GM18499 (cell line): ENCODE results near the gene FBXL17.

Experiments
- ATAC-seq: cut with Tn5 transposase; IDR thresholded peaks from one replicate; pipeline ENCODE4 v1.9.1; 2021; ENCODE audit warnings: moderate number of reproducible peaks; ENCODE audit not compliant: insufficient read depth, unreplicated experiment

FBXL17 gene

GRCh38 chr5:107968406-107968843, 413.5 kb downstream of the FBXL17 start:
- no peak for ATAC-seq

GRCh38 chr5:107966201-107966600, 415.7 kb downstream of the FBXL17 start:
- ATAC-seq: no peak

GRCh38 chr5:107964722-107965121, 417.2 kb downstream of the FBXL17 start:
- no peak for ATAC-seq

- ATAC-seq: no peak
Observed at GRCh38 chr5:107959573-107960279, 422.2 kb downstream of the FBXL17 start.

GRCh38 chr5:107958861-107959260, 423.0 kb downstream of the FBXL17 start:
- no peak for ATAC-seq

- ATAC-seq: no peak
Observed at GRCh38 chr5:107958432-107958831, 423.5 kb downstream of the FBXL17 start.

GRCh38 chr5:107957051-107957450, 424.8 kb downstream of the FBXL17 start:
- no peak for ATAC-seq

GRCh38 chr5:107955321-107955720, 426.6 kb downstream of the FBXL17 start:
- ATAC-seq: no peak

- no peak for ATAC-seq
Observed at GRCh38 chr5:107954254-107954653, 427.6 kb downstream of the FBXL17 start.

GRCh38 chr5:107952450-107952849, 429.4 kb downstream of the FBXL17 start:
- no peak for ATAC-seq

- ATAC-seq: no peak
Observed at GRCh38 chr5:107951309-107951708, 430.6 kb downstream of the FBXL17 start.

GRCh38 chr5:107950776-107951175, 431.1 kb downstream of the FBXL17 start:
- ATAC-seq: no peak

GRCh38 chr5:107949688-107950341, 432.1 kb downstream of the FBXL17 start:
- ATAC-seq: no peak

GRCh38 chr5:107948377-107948776, 433.5 kb downstream of the FBXL17 start:
- no peak for ATAC-seq

GRCh38 chr5:107945061-107945460, 436.8 kb downstream of the FBXL17 start:
- ATAC-seq: no peak

- no peak for ATAC-seq
Observed at GRCh38 chr5:107943923-107944322, 438.0 kb downstream of the FBXL17 start.

- no peak for ATAC-seq
Observed at GRCh38 chr5:107941036-107941435, 440.9 kb downstream of the FBXL17 start.

GRCh38 chr5:107937651-107938355, 444.1 kb downstream of the FBXL17 start:
- ATAC-seq: no peak

GRCh38 chr5:107937204-107937603, 444.7 kb downstream of the FBXL17 start:
- ATAC-seq: no peak

GRCh38 chr5:107936515-107936914, 445.4 kb downstream of the FBXL17 start:
- no peak for ATAC-seq

GRCh38 chr5:107935645-107936044, 446.3 kb downstream of the FBXL17 start:
- ATAC-seq: no peak
